Ovary (tissue), 9 donors: ENCODE measurements around the gene CD4. TPM values are rescaled to one million over a fixed set of nuclear protein-coding genes. Genes with fewer than 3 reads are reported as not detected.

Source experiments
- DNase-seq, 5 donors: peaks; one replicate each; pipeline ENCODE4 v3.0.0-alpha.2; 2019 to 2020
- H3K27ac ChIP-seq, 2 donors: fragments of 200-600 bp; one replicate each; pipeline versions ENCODE4 v1.5.1 to v1.8.0; 2019 to 2022
- H3K27me3 ChIP-seq: fragments of 200-600 bp; one replicate; pipeline ENCODE4 v1.8.0; 2022
- H3K36me3 ChIP-seq: fragments of 200-600 bp; sonication (generic); one replicate; pipeline ENCODE4 v1.5.1; 2019
- H3K4me1 ChIP-seq: one replicate; pipeline ENCODE4 v1.8.1; 2013; ENCODE audit warnings: mild to moderate bottlenecking, moderate library complexity; ENCODE audit not compliant: insufficient read depth
- H3K4me3 ChIP-seq: fragments of 200-600 bp; sonication (generic); one replicate; pipeline ENCODE4 v1.5.1; 2017
- H3K9me3 ChIP-seq, 2 donors: fragments of 200-600 bp in 1 of 2; sonication (generic) in 1 of 2; one replicate each; pipeline versions ENCODE4 v1.5.1 to v1.8.1; 2013 to 2019; ENCODE audit warnings: mild to moderate bottlenecking in 1 of 2, moderate library complexity in 1 of 2
- EP300 ChIP-seq: sonication (generic); formaldehyde crosslinking; IDR thresholded peaks from one replicate; pipeline ENCODE4 v1.6.1; 2017; ENCODE audit warnings: antibody characterized with exemption
- POLR2A ChIP-seq: fragments of 450-650 bp; IDR thresholded peaks from one replicate; pipeline ENCODE4 v1.6.1; 2017; ENCODE audit warnings: antibody characterized with exemption, mild to moderate bottlenecking, moderate library complexity
- WGBS, 3 donors: extraction: QIAGEN DNeasy Blood & Tissue Kit in 1 of 3; methylation state at CpG; one replicate each; pipeline versions ENCODE4 v1.1.5 to v1.1.7; 2013 to 2017; 5-methylcytosine and 5-hydroxymethylcytosine counted together
- intact Hi-C, 4 donors: fragments of 100-400 bp; cut with DNase I; formaldehyde crosslinking; loops; one replicate each; pipeline versions ENCODE4 v1.11.0 to v1.15.1; 2022 to 2023
- polyA plus RNA-seq, 2 donors: library from polyadenylated mRNA; stranded (reverse); fragments of 200-250 nt in 1 of 2; fragments of 350-450 nt in 1 of 2; fragmentation: Illumina TruSeq in 1 of 2; extraction: RNeasy Lipid Tissue Mini Kit (QIAGEN cat#74804) in 1 of 2; gene quantifications; one replicate each; pipeline ENCODE4 v1.2.3, GENCODE V29; 2013 to 2014
- total RNA-seq, 7 donors: library from RNA; depleted of rRNA in 2 of 7; stranded (reverse); fragments of >200 nt in 2 of 7; fragmentation: NEBNext Ultra II Directional in 3 of 7; extraction: Animal tissue kit (Norgen Biotek cat#: 25700) in 3 of 7; gene quantifications; one replicate each; pipeline versions ENCODE4 v1.1.0 to v1.2.4, GENCODE V29; 2016 to 2023
- TF ChIP-seq, protein P1 (sequence below), 3 donors: fragments of 450-650 bp in 2 of 3; fragments of 200-600 bp in 1 of 3; IDR thresholded peaks; one replicate each; pipeline versions ENCODE4 v1.5.1 to v1.8.0; 2016 to 2022; ENCODE audit warnings: antibody characterized with exemption in 3 of 3, mild to moderate bottlenecking in 1 of 3
- donor health status: DM: no; HTN: no; CAD: no; lungs with moderate emphysema.
- donor health status: DM: no; HTN: no; CAD: no.
- donor health status: Bipolar disorder and iron deficiency.
- donor health status: DM: yes; HTN: yes; CAD: no.
- donor health status: DM: no; HTN: no; CAD: no.
- donor health status: DM: yes; HTN: yes; CAD: no.

CD4 gene
- total and polyA plus RNA-seq, 9 donors: 2.1 to 40.2 (median 10.3) TPM

GRCh38 chr12:6769666-6770065 is 19.7 kb upstream of the CD4 start:
- TF ChIP-seq, protein P1, sequence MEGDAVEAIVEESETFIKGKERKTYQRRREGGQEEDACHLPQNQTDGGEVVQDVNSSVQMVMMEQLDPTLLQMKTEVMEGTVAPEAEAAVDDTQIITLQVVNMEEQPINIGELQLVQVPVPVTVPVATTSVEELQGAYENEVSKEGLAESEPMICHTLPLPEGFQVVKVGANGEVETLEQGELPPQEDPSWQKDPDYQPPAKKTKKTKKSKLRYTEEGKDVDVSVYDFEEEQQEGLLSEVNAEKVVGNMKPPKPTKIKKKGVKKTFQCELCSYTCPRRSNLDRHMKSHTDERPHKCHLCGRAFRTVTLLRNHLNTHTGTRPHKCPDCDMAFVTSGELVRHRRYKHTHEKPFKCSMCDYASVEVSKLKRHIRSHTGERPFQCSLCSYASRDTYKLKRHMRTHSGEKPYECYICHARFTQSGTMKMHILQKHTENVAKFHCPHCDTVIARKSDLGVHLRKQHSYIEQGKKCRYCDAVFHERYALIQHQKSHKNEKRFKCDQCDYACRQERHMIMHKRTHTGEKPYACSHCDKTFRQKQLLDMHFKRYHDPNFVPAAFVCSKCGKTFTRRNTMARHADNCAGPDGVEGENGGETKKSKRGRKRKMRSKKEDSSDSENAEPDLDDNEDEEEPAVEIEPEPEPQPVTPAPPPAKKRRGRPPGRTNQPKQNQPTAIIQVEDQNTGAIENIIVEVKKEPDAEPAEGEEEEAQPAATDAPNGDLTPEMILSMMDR (IDR thresholded peaks at IDR 0.05): no peak
- TF ChIP-seq EP300: no peak
- TF ChIP-seq POLR2A: no peak
- Histone ChIP-seq H3K27me3 (no peaks in the 10 kb centered on the region), H3K27ac (peak overlapping the region in 1 of 2 donors; percentile 91), H3K4me3 (no peak overlapping the region), H3K36me3 (no peaks in the 10 kb centered on the region), H3K9me3 (no peaks in the 10 kb centered on the region), H3K4me1 (peaks cover 21% of the 10 kb centered on the region)
- 26 to 39% (median 35%) methylated on average over 4 of the region's 4 CpGs for WGBS, 3 donors
- DNase-seq: no peak
- intact Hi-C loops: loop anchor here in 1 of 4 donors (10.0 kb wide), 1 partner anchor 215 kb away; the partner anchor contains the start of gene IFFO1

DNA sequence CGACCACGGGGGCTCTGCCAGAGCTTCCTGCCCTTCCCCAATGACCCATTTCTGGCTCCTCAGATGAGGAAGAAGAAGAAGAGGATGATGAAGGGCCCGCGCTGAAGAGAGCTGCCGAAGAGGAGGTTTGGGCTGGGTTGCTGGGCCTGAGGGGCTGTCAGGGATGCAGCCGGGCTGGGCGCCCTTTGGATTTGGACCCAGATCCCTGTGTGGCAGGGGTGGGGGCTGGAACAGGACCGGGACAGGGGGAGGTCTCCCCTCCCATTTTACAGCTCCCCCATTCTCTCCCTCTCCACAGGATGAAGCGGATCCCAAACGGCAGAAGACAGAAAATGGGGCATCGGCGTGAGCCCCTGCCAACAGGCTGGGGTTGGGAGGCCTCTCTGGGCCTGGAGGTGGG is 19.2 kb upstream of the CD4 start:
- no peak overlapping the region for H3K4me3 ChIP-seq
- H3K27me3 ChIP-seq: no peaks in the 10 kb centered on the region
- TF ChIP-seq, protein P1 (IDR thresholded peaks at IDR 0.05): no peak
- TF ChIP-seq POLR2A (no peak), EP300 (no peak)
- 65 to 74% (median 65%) methylated on average over 12 of the region's 12 CpGs for WGBS, 3 donors
- no peaks in the 10 kb centered on the region for H3K36me3 ChIP-seq
- intact Hi-C loops: loop anchor here in 1 of 4 donors (10.0 kb wide), 1 partner anchor 215 kb away; the partner anchor contains the start of gene IFFO1
- no peak for DNase-seq
- H3K9me3 ChIP-seq: no peaks in the 10 kb centered on the region
- peaks cover 19% of the 10 kb centered on the region for H3K4me1 ChIP-seq
- peak overlapping the region in 1 of 2 donors; percentile 22 for H3K27ac ChIP-seq

DNA sequence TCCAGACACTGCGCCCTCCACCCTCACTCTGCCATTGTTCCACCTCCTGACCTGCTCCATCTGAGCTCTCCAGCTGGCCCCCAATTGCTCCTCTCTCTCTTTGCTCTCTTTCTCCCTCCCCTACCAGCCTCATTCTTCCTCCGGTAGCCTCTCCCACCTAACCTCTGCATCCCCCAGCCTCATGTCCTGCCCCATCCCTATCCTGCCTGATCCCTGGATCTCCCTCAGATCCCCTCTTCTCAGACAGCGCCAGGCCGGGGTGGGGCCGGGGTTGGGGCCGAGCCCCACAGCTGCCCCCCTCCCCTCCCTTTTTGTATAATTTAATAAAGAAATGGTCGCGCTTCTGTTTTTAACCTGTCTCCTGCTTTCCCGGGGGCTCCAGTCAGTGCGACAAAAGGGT is 18.7 kb upstream of the CD4 start:
- TF ChIP-seq, protein P1 (IDR thresholded peaks at IDR 0.05): no peak
- TF ChIP-seq POLR2A (no peak), EP300 (no peak)
- DNase-seq: no peak
- H3K36me3 ChIP-seq: no peaks in the 10 kb centered on the region
- 58 to 67% (median 63%) methylated on average over 10 of the region's 10 CpGs for WGBS, 3 donors
- H3K9me3 ChIP-seq: no peaks in the 10 kb centered on the region
- peak overlapping the region in 1 of 2 donors; percentile 22 for H3K27ac ChIP-seq
- H3K4me3 ChIP-seq: no peak overlapping the region
- no peaks in the 10 kb centered on the region for H3K27me3 ChIP-seq
- H3K4me1 ChIP-seq: peaks cover 17% of the 10 kb centered on the region
- intact Hi-C loops: loop anchor here in 1 of 4 donors (10.0 kb wide), 1 partner anchor 216 kb away; the partner anchor contains the start of gene IFFO1

- H3K36me3 ChIP-seq: no peaks in the 10 kb centered on the region
- DNase-seq: no peak
- intact Hi-C loops: loop anchor here in 1 of 4 donors (10.0 kb wide), 1 partner anchor 216 kb away; the partner anchor contains the start of gene IFFO1
- 79 to 87% (median 83%) methylated on average over 3 to 4 of the region's 4 CpGs for WGBS, 3 donors
- H3K27me3 ChIP-seq: no peaks in the 10 kb centered on the region
- peak overlapping the region; percentile 7 to 55 for H3K27ac ChIP-seq
- TF ChIP-seq POLR2A (no peak), EP300 (no peak)
- TF ChIP-seq, protein P1 (IDR thresholded peaks at IDR 0.05): no peak
- H3K4me1 ChIP-seq: peaks cover 17% of the 10 kb centered on the region
- no peaks in the 10 kb centered on the region for H3K9me3 ChIP-seq
- no peak overlapping the region for H3K4me3 ChIP-seq
These were observed 18.2 kb upstream of the CD4 start for GRCh38 chr12:6771091-6771495.
